Gastrocnemius medialis (tissue), 4 donors: ENCODE measurements around the gene DMRTA2. TPM values are rescaled to one million over a fixed set of nuclear protein-coding genes. Genes with fewer than 3 reads are reported as not detected.

ENCODE experiments used
- ATAC-seq, 2 donors: fragments of 150-250 bp; one replicate each; pipeline ENCODE4 v1.9.1; 2016
- DNase-seq, 2 donors: peaks; one replicate each; pipeline ENCODE4 v3.0.0-alpha.2; 2019
- H3K27ac ChIP-seq, 4 donors: fragments of 200-600 bp; sonication (generic); 1 replicate in 1 of 4; 2 replicates in 3 of 4; pipeline ENCODE4 v1.5.1; 2016 to 2018; ENCODE audit warnings: mild to moderate bottlenecking in 2 of 4, moderate library complexity in 1 of 4
- H3K27me3 ChIP-seq, 3 donors: fragments of 200-600 bp; sonication (generic) in 2 of 3; 1 replicate in 1 of 3; 2 replicates in 2 of 3; pipeline versions ENCODE4 v1.5.1 to v1.6.0; 2016 to 2019; ENCODE audit warnings: mild to moderate bottlenecking in 1 of 3, moderate library complexity in 1 of 3
- H3K36me3 ChIP-seq, 2 donors: fragments of 200-600 bp; sonication (generic) in 1 of 2; one replicate each; pipeline ENCODE4 v1.5.1; 2017 to 2018
- H3K4me1 ChIP-seq, 2 donors: fragments of 200-600 bp; sonication (generic) in 1 of 2; one replicate each; pipeline ENCODE4 v1.5.1; 2016 to 2017; ENCODE audit warnings: mild to moderate bottlenecking in 2 of 2
- H3K4me3 ChIP-seq, 4 donors: fragments of 200-600 bp; sonication (generic) in 3 of 4; 1 replicate in 1 of 4; 2 replicates in 3 of 4; pipeline ENCODE4 v1.5.1; 2016 to 2019; ENCODE audit warnings: mild to moderate bottlenecking in 2 of 4
- H3K9me3 ChIP-seq, 3 donors: fragments of 200-600 bp; sonication (generic) in 2 of 3; 1 replicate in 1 of 3; 2 replicates in 2 of 3; pipeline ENCODE4 v1.5.1; 2016 to 2019
- POLR2A ChIP-seq, 2 donors: fragments of 450-650 bp; IDR thresholded peaks; one replicate each; pipeline ENCODE4 v1.6.1; 2017; ENCODE audit warnings: antibody characterized with exemption in 2 of 2, mild to moderate bottlenecking in 2 of 2, moderate library complexity in 2 of 2
- in situ Hi-C, 4 donors: fragments of 200-750 bp; cut with MboI; loops; one replicate each; pipeline versions ENCODE4 v1.15.0 to v1.8.0; 2017; ENCODE audit warnings: low sequenced_read_pairs in 4 of 4
- intact Hi-C: fragments of 100-400 bp; cut with DNase I; formaldehyde crosslinking; loops from one replicate; pipeline ENCODE4 v1.15.1; 2023; ENCODE audit warnings: low total_unique reads
- total RNA-seq, 4 donors: library from RNA; depleted of rRNA; stranded (reverse); fragments of >200 nt; gene quantifications; one replicate each; pipeline versions ENCODE4 v1.1.0 to v1.2.3, GENCODE V29; 2016
- TF ChIP-seq, protein P1 (sequence below), 5 experiments: fragments of 450-650 bp in 3 of 5; fragments of 200-600 bp in 2 of 5; sonication (generic) in 2 of 5; IDR thresholded peaks in 4 of 5; conservative IDR thresholded peaks in 1 of 5; 1 replicate in 4 of 5; 2 replicates in 1 of 5; pipeline ENCODE4 v1.5.1; 2016 to 2019; ENCODE audit warnings: antibody characterized with exemption in 5 of 5, mild to moderate bottlenecking in 3 of 5, moderate library complexity in 3 of 5

DMRTA2 gene
- total RNA-seq, 4 donors from 2014 or later, result not detected

DNA sequence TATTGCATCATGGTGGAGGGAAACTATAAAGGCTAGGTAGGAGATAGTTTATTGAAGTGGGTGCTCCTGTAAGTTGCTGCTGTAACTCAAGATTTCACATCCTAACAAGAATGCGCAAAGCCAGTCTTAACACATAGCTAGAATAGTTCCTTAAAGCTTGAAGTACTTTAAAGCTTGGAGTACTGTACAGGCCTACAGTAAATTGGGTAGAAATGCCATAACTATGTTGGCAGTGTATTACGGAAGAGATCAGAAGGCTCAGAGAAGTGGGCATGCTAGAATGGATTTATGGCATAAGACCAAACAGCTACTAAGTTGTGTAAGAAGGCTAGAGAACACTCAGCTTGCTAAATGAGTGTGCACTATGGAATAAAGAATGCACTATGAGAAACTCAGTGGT is 44.5 kb downstream of the DMRTA2 start:
- in situ Hi-C loops, result no loop called here
- DNase-seq (no peak), ATAC-seq (no peak)
- H3K27ac ChIP-seq, result no peak overlapping the region
- no peaks in the 10 kb centered on the region for H3K4me1 ChIP-seq
- intact Hi-C loops, result no loop called here
- H3K4me3 ChIP-seq, result no peak overlapping the region
- no peaks in the 10 kb centered on the region for H3K36me3 ChIP-seq
- no peaks in the 10 kb centered on the region for H3K27me3 ChIP-seq
- TF ChIP-seq POLR2A (IDR thresholded peaks at IDR 0.05), result no peak
- TF ChIP-seq, protein P1, sequence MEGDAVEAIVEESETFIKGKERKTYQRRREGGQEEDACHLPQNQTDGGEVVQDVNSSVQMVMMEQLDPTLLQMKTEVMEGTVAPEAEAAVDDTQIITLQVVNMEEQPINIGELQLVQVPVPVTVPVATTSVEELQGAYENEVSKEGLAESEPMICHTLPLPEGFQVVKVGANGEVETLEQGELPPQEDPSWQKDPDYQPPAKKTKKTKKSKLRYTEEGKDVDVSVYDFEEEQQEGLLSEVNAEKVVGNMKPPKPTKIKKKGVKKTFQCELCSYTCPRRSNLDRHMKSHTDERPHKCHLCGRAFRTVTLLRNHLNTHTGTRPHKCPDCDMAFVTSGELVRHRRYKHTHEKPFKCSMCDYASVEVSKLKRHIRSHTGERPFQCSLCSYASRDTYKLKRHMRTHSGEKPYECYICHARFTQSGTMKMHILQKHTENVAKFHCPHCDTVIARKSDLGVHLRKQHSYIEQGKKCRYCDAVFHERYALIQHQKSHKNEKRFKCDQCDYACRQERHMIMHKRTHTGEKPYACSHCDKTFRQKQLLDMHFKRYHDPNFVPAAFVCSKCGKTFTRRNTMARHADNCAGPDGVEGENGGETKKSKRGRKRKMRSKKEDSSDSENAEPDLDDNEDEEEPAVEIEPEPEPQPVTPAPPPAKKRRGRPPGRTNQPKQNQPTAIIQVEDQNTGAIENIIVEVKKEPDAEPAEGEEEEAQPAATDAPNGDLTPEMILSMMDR (IDR thresholded peaks at IDR 0.05 in 4 of 5, conservative IDR thresholded peaks at IDR 0.05 in 1 of 5), result no peak
- no peaks in the 10 kb centered on the region for H3K9me3 ChIP-seq

DNA sequence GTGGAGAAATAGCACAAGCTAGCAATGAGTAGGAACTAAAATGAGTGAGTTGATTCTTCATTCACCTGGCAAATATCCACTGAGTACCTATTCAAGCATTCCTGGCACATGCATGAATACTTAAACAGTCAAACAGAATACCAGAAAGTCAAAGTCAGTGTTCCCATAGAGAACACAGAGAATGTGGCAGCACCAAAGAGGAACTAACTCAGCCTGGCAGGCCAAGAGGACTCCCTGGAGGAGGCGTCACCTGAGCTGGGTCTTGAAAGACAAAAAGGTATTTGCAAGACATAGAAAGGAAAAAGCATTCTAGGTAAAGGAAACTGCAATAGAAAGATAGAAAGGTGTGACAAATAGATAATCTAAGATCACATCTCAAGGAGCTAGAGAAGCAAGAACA is 49.7 kb downstream of the DMRTA2 start:
- in situ Hi-C loops, result no loop called here
- H3K4me1 ChIP-seq, result no peaks in the 10 kb centered on the region
- ATAC-seq (no peak), DNase-seq (no peak)
- H3K4me3 ChIP-seq, result no peak overlapping the region
- intact Hi-C loops, result no loop called here
- TF ChIP-seq, protein P1 (IDR thresholded peaks at IDR 0.05 in 4 of 5, conservative IDR thresholded peaks at IDR 0.05 in 1 of 5), result no peak
- no peak for TF ChIP-seq POLR2A (IDR thresholded peaks at IDR 0.05)
- no peaks in the 10 kb centered on the region for H3K36me3 ChIP-seq
- peaks cover 0 to 2% (median 0%) of the 10 kb centered on the region in 3 donors for H3K27me3 ChIP-seq
- no peak overlapping the region for H3K27ac ChIP-seq
- no peaks in the 10 kb centered on the region for H3K9me3 ChIP-seq

DNA sequence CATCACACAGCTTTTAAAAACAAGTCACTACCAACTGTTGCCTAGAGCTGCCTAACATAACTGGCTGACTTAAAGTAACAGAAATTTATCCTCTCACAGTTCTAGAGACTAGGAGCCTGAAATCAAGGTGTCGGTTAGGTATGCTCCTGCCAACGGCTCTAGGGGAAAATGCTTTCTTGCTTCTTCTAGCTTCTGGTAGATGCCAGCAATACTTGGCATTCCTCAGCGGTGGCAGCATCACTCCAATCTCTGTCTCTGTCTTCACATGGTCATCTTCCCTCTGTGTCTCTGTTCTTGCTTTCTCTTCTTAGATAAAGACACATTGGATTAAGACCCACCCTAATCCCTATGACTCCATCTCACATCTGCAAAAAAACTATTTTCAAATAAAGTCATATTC is 51.5 kb downstream of the DMRTA2 start:
- in situ Hi-C loops, result no loop called here
- Histone ChIP-seq H3K9me3 (no peaks in the 10 kb centered on the region), H3K4me3 (no peak overlapping the region), H3K4me1 (no peaks in the 10 kb centered on the region), H3K27me3 (peaks cover 0 to 10% (median 0%) of the 10 kb centered on the region in 3 donors), H3K27ac (no peak overlapping the region), H3K36me3 (no peaks in the 10 kb centered on the region)
- TF ChIP-seq, protein P1 (IDR thresholded peaks at IDR 0.05 in 4 of 5, conservative IDR thresholded peaks at IDR 0.05 in 1 of 5), result no peak
- TF ChIP-seq POLR2A (IDR thresholded peaks at IDR 0.05), result no peak
- ATAC-seq, result no peak
- DNase-seq, result no peak
- intact Hi-C loops, result no loop called here

DNA sequence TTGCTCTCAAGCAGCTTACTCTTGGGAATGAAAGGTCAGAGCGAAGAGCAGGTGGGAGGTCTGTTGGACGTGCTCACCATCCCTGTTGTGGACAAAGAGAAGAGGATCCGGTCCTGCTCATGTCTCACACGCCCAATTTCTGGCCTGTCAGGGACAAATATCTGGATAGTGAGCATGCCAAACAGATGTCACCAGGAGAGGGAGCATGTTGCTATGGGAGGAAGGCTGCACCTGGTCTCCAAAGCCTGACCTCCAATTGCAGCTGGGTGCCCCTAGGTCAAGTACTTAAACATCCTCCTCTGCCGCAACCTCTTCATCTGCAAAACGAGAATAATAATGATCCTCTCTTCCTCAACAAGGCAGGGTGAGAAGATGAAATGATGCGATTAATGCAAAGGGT is 53.4 kb downstream of the DMRTA2 start:
- no peak overlapping the region for H3K27ac ChIP-seq
- H3K4me3 ChIP-seq, result no peak overlapping the region
- in situ Hi-C loops, result no loop called here
- no peaks in the 10 kb centered on the region for H3K9me3 ChIP-seq
- no peak for DNase-seq
- H3K36me3 ChIP-seq, result no peaks in the 10 kb centered on the region
- no peaks in the 10 kb centered on the region for H3K4me1 ChIP-seq
- H3K27me3 ChIP-seq, result peaks cover 0 to 10% (median 6%) of the 10 kb centered on the region in 3 donors
- ATAC-seq, result no peak
- intact Hi-C loops, result no loop called here
- TF ChIP-seq POLR2A (IDR thresholded peaks at IDR 0.05), result no peak
- TF ChIP-seq, protein P1 (IDR thresholded peaks at IDR 0.05 in 4 of 5, conservative IDR thresholded peaks at IDR 0.05 in 1 of 5), result no peak

DNA sequence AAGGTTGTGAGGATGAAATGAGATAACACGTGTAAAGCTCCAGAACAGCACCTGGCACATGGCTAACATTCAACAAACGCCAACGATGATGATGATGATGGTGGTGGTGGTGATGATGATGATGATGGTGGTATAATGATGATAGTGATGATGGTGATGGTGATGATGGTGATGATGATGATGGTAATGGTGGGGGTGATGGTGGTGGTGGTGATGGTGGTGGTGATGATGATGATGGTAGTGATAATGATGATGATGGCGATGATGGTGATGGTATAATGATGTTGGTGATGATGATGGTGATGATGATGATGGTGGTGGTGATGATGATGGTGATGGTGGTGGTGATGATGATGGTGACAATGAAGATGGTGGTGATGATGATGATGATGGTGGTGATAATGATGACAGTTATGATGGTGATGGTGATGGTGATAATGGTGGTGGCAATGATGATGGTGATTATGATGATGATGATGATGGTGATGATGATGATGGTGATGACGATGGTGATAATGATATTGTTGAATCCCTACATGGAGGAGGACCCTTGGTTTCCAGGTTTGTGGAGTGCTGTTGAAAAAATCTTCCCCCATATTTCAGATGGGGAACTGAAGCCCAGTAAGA is 54.1 kb downstream of the DMRTA2 start:
- no peak overlapping the region for H3K27ac ChIP-seq
- in situ Hi-C loops (no loop called here), intact Hi-C loops (no loop called here)
- H3K27me3 ChIP-seq, result peaks cover 0 to 10% (median 6%) of the 10 kb centered on the region in 3 donors
- no peaks in the 10 kb centered on the region for H3K4me1 ChIP-seq
- no peak for TF ChIP-seq POLR2A (IDR thresholded peaks at IDR 0.05)
- TF ChIP-seq, protein P1 (IDR thresholded peaks at IDR 0.05 in 4 of 5, conservative IDR thresholded peaks at IDR 0.05 in 1 of 5), result no peak
- DNase-seq, result no peak
- no peak overlapping the region for H3K4me3 ChIP-seq
- no peak for ATAC-seq
- H3K36me3 ChIP-seq, result no peaks in the 10 kb centered on the region
- no peaks in the 10 kb centered on the region for H3K9me3 ChIP-seq
